GM18502 (cell line): ENCODE measurements around the gene SUCLG2.
A peak's percentile ranks its signal among the peaks of the same experiment; 100 is the strongest.

Experiments
- ATAC-seq: cut with Tn5 transposase; IDR thresholded peaks from one replicate; pipeline ENCODE4 v1.9.1; 2021; ENCODE audit warnings: mild to moderate bottlenecking; ENCODE audit not compliant: unreplicated experiment, poor library complexity

Gene SUCLG2

GRCh38 chr3:67654099-67654843 is at the start of gene SUCLG2:
SUCLG2 (minus strand) TSS chr3:67654612; CDS start chr3:67654586, 26 bp downstream.
- ATAC-seq = peak; percentile 74

GRCh38 chr3:67700596-67700995 is 46.2 kb upstream of the SUCLG2 start:
- ATAC-seq = no peak

- ATAC-seq = no peak
Measured at GRCh38 chr3:67699882-67700281, 45.5 kb upstream of the SUCLG2 start.

GRCh38 chr3:67692621-67693020 is 38.2 kb upstream of the SUCLG2 start:
- ATAC-seq = no peak

GRCh38 chr3:67691926-67692325 is 37.5 kb upstream of the SUCLG2 start:
- ATAC-seq = no peak

GRCh38 chr3:67691207-67691606 is 36.8 kb upstream of the SUCLG2 start:
- peak; percentile 76 for ATAC-seq

- no peak for ATAC-seq
Measured at GRCh38 chr3:67689806-67690205, 35.4 kb upstream of the SUCLG2 start.

- ATAC-seq = no peak
Measured at GRCh38 chr3:67688231-67688630, 33.8 kb upstream of the SUCLG2 start.

GRCh38 chr3:67686069-67686468 is 31.7 kb upstream of the SUCLG2 start:
- peak; percentile 5 for ATAC-seq

- ATAC-seq = peak; percentile 100
Measured at GRCh38 chr3:67685499-67685898, 31.1 kb upstream of the SUCLG2 start.

- no peak for ATAC-seq
Measured at GRCh38 chr3:67684211-67684610, 29.8 kb upstream of the SUCLG2 start.

- ATAC-seq = no peak
Measured at GRCh38 chr3:67683522-67683921, 29.1 kb upstream of the SUCLG2 start.

GRCh38 chr3:67678665-67679064 is 24.3 kb upstream of the SUCLG2 start:
- ATAC-seq = peak; percentile 87

- no peak for ATAC-seq
Measured at GRCh38 chr3:67674055-67674454, 19.6 kb upstream of the SUCLG2 start.

- peak; percentile 88 for ATAC-seq
Measured at GRCh38 chr3:67662733-67663132, 8.3 kb upstream of the SUCLG2 start.

GRCh38 chr3:67661089-67661488 is 6.7 kb upstream of the SUCLG2 start:
- ATAC-seq = no peak

GRCh38 chr3:67657192-67657591 is 2.8 kb upstream of the SUCLG2 start:
- ATAC-seq = no peak

- no peak for ATAC-seq
Measured at GRCh38 chr3:67656614-67657013, 2.2 kb upstream of the SUCLG2 start.

GRCh38 chr3:67655364-67656121 is 1.1 kb upstream of the SUCLG2 start:
- ATAC-seq = peak; percentile 71

- ATAC-seq = no peak
Measured at GRCh38 chr3:67654844-67655177, 399 bp upstream of the SUCLG2 start.

- peak; percentile 21 for ATAC-seq
Measured at GRCh38 chr3:67653425-67654098, 850 bp downstream of the SUCLG2 start.
